WERI-Rb-1 (cell line): ENCODE results near the gene TRIP10.
"Not testable (repeated sequence)": the region's sequence is repeated elsewhere in the genome, so short reads cannot be mapped to it uniquely, and the experiment has no call there.

Experiments used
- DNase-seq: peaks from one replicate; pipeline ENCODE4 v3.0.0-alpha.2; 2020
- H3K27ac ChIP-seq: fragments of 250-450 bp; sonication (Bioruptor Pico); 2 replicates; pipeline ENCODE4 v1.5.1; 2020; ENCODE audit warnings: mild to moderate bottlenecking, moderate library complexity
- H3K27me3 ChIP-seq: fragments of 250-450 bp; sonication (Bioruptor Pico); 2 replicates; pipeline ENCODE4 v1.5.1; 2021; ENCODE audit warnings: mild to moderate bottlenecking, low read depth, moderate library complexity; ENCODE audit not compliant: insufficient read depth, severe bottlenecking
- H3K36me3 ChIP-seq: fragments of 250-450 bp; sonication (Bioruptor Pico); 2 replicates; pipeline ENCODE4 v1.5.1; 2020; ENCODE audit warnings: mild to moderate bottlenecking, moderate library complexity
- H3K4me3 ChIP-seq: 2 replicates; pipeline ENCODE4 v1.5.1; 2011; ENCODE audit warnings: low read depth, mild to moderate bottlenecking, control low read depth, low read length
- H3K9me3 ChIP-seq: fragments of 250-450 bp; sonication (Bioruptor Pico); 2 replicates; pipeline ENCODE4 v1.5.1; 2021; ENCODE audit warnings: mild to moderate bottlenecking, moderate library complexity; ENCODE audit not compliant: severe bottlenecking
- TF ChIP-seq, protein P1 (sequence below): IDR thresholded peaks from 2 replicates; pipeline ENCODE4 v1.5.1; 2011; ENCODE audit warnings: low read depth, mild to moderate bottlenecking, control low read depth, inconsistent platforms, low read length

Gene TRIP10

DNA sequence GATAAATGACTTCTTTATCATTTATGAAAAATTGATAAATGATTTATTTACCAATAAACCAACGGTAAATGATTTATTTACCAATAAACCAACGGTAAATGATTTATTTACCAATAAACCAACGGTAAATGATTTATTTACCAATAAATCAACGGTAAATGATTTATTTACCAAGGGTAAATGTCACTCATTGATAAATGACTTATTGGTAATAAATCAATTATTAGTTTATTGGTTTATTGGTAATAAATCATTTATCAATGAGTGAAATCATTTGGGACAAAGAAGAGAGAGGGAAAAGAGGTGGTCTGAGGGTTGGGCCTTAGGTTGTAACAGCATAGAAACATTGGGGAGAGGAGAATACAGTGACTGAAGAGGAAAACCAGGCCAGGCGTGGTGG lies 54.5 kb downstream of the TRIP10 start:
- Histone ChIP-seq H3K36me3 (no peaks in the 10 kb centered on the region), H3K27me3 (peaks cover 33% of the 10 kb centered on the region), H3K9me3 (peaks cover 15% of the 10 kb centered on the region), H3K4me3 (no peak overlapping the region), H3K27ac (no peak overlapping the region)
- no peak for DNase-seq
- TF ChIP-seq, protein P1, sequence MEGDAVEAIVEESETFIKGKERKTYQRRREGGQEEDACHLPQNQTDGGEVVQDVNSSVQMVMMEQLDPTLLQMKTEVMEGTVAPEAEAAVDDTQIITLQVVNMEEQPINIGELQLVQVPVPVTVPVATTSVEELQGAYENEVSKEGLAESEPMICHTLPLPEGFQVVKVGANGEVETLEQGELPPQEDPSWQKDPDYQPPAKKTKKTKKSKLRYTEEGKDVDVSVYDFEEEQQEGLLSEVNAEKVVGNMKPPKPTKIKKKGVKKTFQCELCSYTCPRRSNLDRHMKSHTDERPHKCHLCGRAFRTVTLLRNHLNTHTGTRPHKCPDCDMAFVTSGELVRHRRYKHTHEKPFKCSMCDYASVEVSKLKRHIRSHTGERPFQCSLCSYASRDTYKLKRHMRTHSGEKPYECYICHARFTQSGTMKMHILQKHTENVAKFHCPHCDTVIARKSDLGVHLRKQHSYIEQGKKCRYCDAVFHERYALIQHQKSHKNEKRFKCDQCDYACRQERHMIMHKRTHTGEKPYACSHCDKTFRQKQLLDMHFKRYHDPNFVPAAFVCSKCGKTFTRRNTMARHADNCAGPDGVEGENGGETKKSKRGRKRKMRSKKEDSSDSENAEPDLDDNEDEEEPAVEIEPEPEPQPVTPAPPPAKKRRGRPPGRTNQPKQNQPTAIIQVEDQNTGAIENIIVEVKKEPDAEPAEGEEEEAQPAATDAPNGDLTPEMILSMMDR, result no peak

- H3K4me3 ChIP-seq, result no peak overlapping the region
- H3K36me3 ChIP-seq, result no peaks in the 10 kb centered on the region
- no peak overlapping the region for H3K27ac ChIP-seq
- peaks cover 35% of the 10 kb centered on the region for H3K27me3 ChIP-seq
- TF ChIP-seq, protein P1, result no peak
- H3K9me3 ChIP-seq, result peaks cover 15% of the 10 kb centered on the region
- no peak for DNase-seq
Measured at GRCh38 chr19:6794686-6795431, 55.4 kb downstream of the TRIP10 start.

DNA sequence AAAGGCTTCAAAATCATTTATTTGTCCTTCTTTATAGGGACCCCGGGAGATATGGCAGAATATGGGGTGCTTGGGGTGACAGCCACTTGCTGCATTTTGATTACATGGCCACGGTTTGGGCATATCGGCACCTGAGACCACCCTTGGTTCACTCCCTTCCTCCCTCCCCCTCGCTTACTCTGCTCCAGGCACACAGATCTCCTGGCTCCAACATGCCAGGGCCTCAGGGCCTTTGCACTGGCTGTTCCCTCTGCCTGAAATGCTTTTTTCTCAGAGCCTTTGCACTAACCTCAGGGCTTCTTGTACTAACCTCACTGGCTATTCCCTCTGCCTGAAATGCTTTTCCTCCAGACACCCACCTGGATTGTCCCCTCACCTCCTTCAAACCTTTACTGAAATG lies 56.8 kb downstream of the TRIP10 start:
- peaks cover 49% of the 10 kb centered on the region for H3K27me3 ChIP-seq
- no peaks in the 10 kb centered on the region for H3K36me3 ChIP-seq
- H3K4me3 ChIP-seq, result no peak overlapping the region
- DNase-seq, result no peak
- H3K27ac ChIP-seq, result no peak overlapping the region
- H3K9me3 ChIP-seq, result peaks cover 15% of the 10 kb centered on the region
- TF ChIP-seq, protein P1, result no peak

- peaks cover 56% of the 10 kb centered on the region for H3K27me3 ChIP-seq
- no peak for DNase-seq
- no peaks in the 10 kb centered on the region for H3K36me3 ChIP-seq
- H3K27ac ChIP-seq, result no peak overlapping the region
- peaks cover 16% of the 10 kb centered on the region for H3K9me3 ChIP-seq
- no peak overlapping the region for H3K4me3 ChIP-seq
- TF ChIP-seq, protein P1, result no peak
Measured at GRCh38 chr19:6797646-6798045, 58.2 kb downstream of the TRIP10 start.

DNA sequence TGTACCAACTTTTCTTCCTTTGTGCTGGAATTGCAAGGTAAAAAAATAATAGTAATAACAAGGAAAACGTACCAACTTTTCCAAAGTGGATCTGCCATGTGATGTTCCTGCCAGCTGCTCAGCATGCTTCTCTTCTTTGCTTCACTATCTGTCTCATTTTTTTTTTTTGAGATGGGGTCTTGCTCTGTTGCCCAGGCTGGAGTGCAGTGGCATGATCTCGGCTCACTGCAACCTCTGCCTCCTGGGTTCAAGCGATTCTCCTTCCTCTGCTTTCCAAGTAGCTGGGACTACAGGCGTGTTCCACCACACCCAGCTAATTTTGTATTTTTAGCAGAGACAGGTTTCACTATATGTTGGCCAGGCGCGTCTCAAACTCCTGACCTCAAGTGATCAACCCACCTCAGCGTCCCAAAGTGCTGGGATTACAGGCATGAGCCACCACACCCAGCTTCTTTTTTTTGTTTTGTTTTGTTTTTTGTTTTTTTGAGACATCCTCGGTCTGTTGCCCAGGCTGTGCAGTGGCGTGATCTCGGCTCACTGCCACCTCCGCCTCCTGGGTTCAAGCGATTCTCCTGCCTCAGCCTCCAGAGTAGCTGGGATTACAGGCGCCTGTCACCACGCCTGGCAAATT lies 60.8 kb downstream of the TRIP10 start:
- H3K4me3 ChIP-seq, H3K36me3 ChIP-seq, DNase-seq, H3K27ac ChIP-seq: not testable (repeated sequence)
- H3K9me3 ChIP-seq, result peaks cover 14% of the 10 kb centered on the region
- peaks cover 59% of the 10 kb centered on the region for H3K27me3 ChIP-seq

GRCh38 chr19:6800991-6801484 lies 61.6 kb downstream of the TRIP10 start:
- Histone ChIP-seq H3K27ac (no peak overlapping the region), H3K4me3 (no peak overlapping the region), H3K27me3 (peaks cover 61% of the 10 kb centered on the region), H3K9me3 (peaks cover 13% of the 10 kb centered on the region), H3K36me3 (no peaks in the 10 kb centered on the region)
- TF ChIP-seq, protein P1, result no peak
- DNase-seq, result no peak
